ENCODE measurements around the gene EGFL7. TPM values are rescaled to one million over a fixed set of nuclear protein-coding genes. Genes with fewer than 3 reads are reported as not detected.
A peak's percentile ranks its signal among the peaks of the same experiment; 100 is the strongest.

EGFL7 gene
- total and polyA plus RNA-seq, 7 donors = 6.0 to 75.6 (median 43.4) TPM

- no peak overlapping the region for H3K4me3 ChIP-seq
- peaks cover 0 to 5% (median 2%) of the 10 kb centered on the region in 3 donors for H3K27me3 ChIP-seq
- DNase-seq = no peak
- no peak for TF ChIP-seq EP300 (IDR thresholded peaks at IDR 0.05)
- TF ChIP-seq POLR2AphosphoS5 (IDR thresholded peaks at IDR 0.05) = peak in 1 of 4 donors; percentile 36
- 90 to 93% methylated on average over 13 of the region's 13 CpGs for WGBS, 2 donors
- H3K27ac ChIP-seq = no peak overlapping the region
- H3K36me3 ChIP-seq = peaks cover 0 to 36% (median 5%) of the 10 kb centered on the region in 4 donors
- intact Hi-C loops (cut with DNase I) = no loop called here
- H3K9me3 ChIP-seq = no peaks in the 10 kb centered on the region
- peaks cover 0 to 6% (median 0%) of the 10 kb centered on the region in 4 donors for H3K4me1 ChIP-seq
Observed at GRCh38 chr9:136676297-136676794, 13.6 kb downstream of the EGFL7 start.

GRCh38 chr9:136676920-136677686 is 14.4 kb downstream of the EGFL7 start:
- no peak overlapping the region for H3K27ac ChIP-seq
- intact Hi-C loops (cut with DNase I) = no loop called here
- peaks cover 0 to 36% (median 5%) of the 10 kb centered on the region in 4 donors for H3K36me3 ChIP-seq
- TF ChIP-seq POLR2A (IDR thresholded peaks at IDR 0.05) (no peak), POLR2AphosphoS5 (IDR thresholded peaks at IDR 0.05) (peak in 1 of 4 donors; percentile 16)
- no peaks in the 10 kb centered on the region for H3K9me3 ChIP-seq
- DNase-seq = no peak
- H3K4me1 ChIP-seq = no peaks in the 10 kb centered on the region
- WGBS, 2 donors = 91 to 92% methylated on average over 46 of the region's 46 CpGs
- no peak overlapping the region for H3K4me3 ChIP-seq
- no peaks in the 10 kb centered on the region for H3K27me3 ChIP-seq

GRCh38 chr9:136678034-136678433 is 15.3 kb downstream of the EGFL7 start:
- Histone ChIP-seq H3K4me1 (no peaks in the 10 kb centered on the region), H3K9me3 (no peaks in the 10 kb centered on the region), H3K36me3 (peaks cover 0 to 35% (median 5%) of the 10 kb centered on the region in 4 donors), H3K27me3 (no peaks in the 10 kb centered on the region), H3K27ac (no peak overlapping the region), H3K4me3 (no peak overlapping the region)
- TF ChIP-seq CTCF (IDR thresholded peaks at IDR 0.05) (no peak), POLR2A (IDR thresholded peaks at IDR 0.05) (no peak), POLR2AphosphoS5 (IDR thresholded peaks at IDR 0.05) (no peak), EP300 (IDR thresholded peaks at IDR 0.05) (no peak)
- no peak for DNase-seq
- 93 to 94% methylated on average over 15 of the region's 15 CpGs for WGBS, 2 donors
- intact Hi-C loops (cut with DNase I) = no loop called here

- peaks cover 0 to 29% (median 5%) of the 10 kb centered on the region in 4 donors for H3K36me3 ChIP-seq
- H3K4me3 ChIP-seq = no peak overlapping the region
- WGBS, 2 donors = 90% methylated on average over 6 of the region's 6 CpGs
- intact Hi-C loops (cut with DNase I) = no loop called here
- TF ChIP-seq EP300 (IDR thresholded peaks at IDR 0.05) (no peak), POLR2A (IDR thresholded peaks at IDR 0.05) (no peak), POLR2AphosphoS5 (IDR thresholded peaks at IDR 0.05) (no peak), CTCF (IDR thresholded peaks at IDR 0.05) (no peak)
- no peaks in the 10 kb centered on the region for H3K27me3 ChIP-seq
- H3K9me3 ChIP-seq = no peaks in the 10 kb centered on the region
- no peak for DNase-seq
- H3K4me1 ChIP-seq = no peaks in the 10 kb centered on the region
- H3K27ac ChIP-seq = no peak overlapping the region
Observed at GRCh38 chr9:136678624-136679023, 15.9 kb downstream of the EGFL7 start.

- Histone ChIP-seq H3K27ac (peak overlapping the region in 1 of 4 donors; percentile 32), H3K36me3 (peaks cover 0 to 20% (median 5%) of the 10 kb centered on the region in 4 donors), H3K9me3 (no peaks in the 10 kb centered on the region), H3K27me3 (no peaks in the 10 kb centered on the region), H3K4me1 (no peaks in the 10 kb centered on the region), H3K4me3 (no peak overlapping the region)
- 68 to 82% methylated on average over 22 of the region's 22 CpGs for WGBS, 2 donors
- intact Hi-C loops (cut with DNase I) = no loop called here
- no peak for TF ChIP-seq POLR2AphosphoS5 (IDR thresholded peaks at IDR 0.05)
- TF ChIP-seq CTCF (IDR thresholded peaks at IDR 0.05) = no peak
- no peak for TF ChIP-seq POLR2A (IDR thresholded peaks at IDR 0.05)
- no peak for TF ChIP-seq EP300 (IDR thresholded peaks at IDR 0.05)
- peak; percentile 81 for DNase-seq
Observed at GRCh38 chr9:136679431-136679941, 16.8 kb downstream of the EGFL7 start.

All from sigmoid colon (tissue), 7 donors.